Activated CD4-positive, alpha-beta T cell treated with anti-CD3 and anti-CD28 coated beads for 36 hours (primary cell): ENCODE data around the gene METAP1. TPM values are rescaled to one million over a fixed set of nuclear protein-coding genes. Genes with fewer than 3 reads are reported as not detected.
"Not testable (repeated sequence)": the region's sequence is repeated elsewhere in the genome, so short reads cannot be mapped to it uniquely, and the experiment has no call there.

Experiments
- ATAC-seq: fragments of 200-7000 bp; cut with Tn5 transposase; one replicate; pipeline ENCODE4 v1.10.0; 2021; ENCODE audit warnings: mild to moderate bottlenecking, moderate library complexity
- CTCF ChIA-PET: fragments of 350-600 bp; sonication (Branson Sonifier 250); formaldehyde crosslinking; loops from one replicate; lab custom pipeline; 2021; ENCODE audit warnings: antibody characterized with exemption; lab: Charles Lee
- POLR2A ChIA-PET: fragments of 350-600 bp; sonication (Branson Sonifier 250); formaldehyde crosslinking; loops from one replicate; lab custom pipeline; 2021; ENCODE audit warnings: antibody characterized with exemption, inconsistent platforms; lab: Charles Lee
- DNase-seq: peaks from one replicate; pipeline ENCODE4 v3.0.0-alpha.2; 2020
- H3K27ac Mint-ChIP-seq: one replicate; pipeline ENCODE4 v1.8.0; 2021; ENCODE audit warnings: mixed read lengths
- H3K27me3 Mint-ChIP-seq: one replicate; pipeline ENCODE4 v1.8.0; 2021; ENCODE audit warnings: mixed read lengths
- H3K36me3 Mint-ChIP-seq: one replicate; pipeline ENCODE4 v1.8.0; 2021; ENCODE audit warnings: low read depth, mixed read lengths
- H3K4me1 Mint-ChIP-seq: one replicate; pipeline ENCODE4 v1.8.0; 2021; ENCODE audit warnings: mixed read lengths
- H3K4me3 Mint-ChIP-seq: one replicate; pipeline ENCODE4 v1.8.0; 2021; ENCODE audit warnings: mild to moderate bottlenecking, moderate library complexity, mixed read lengths
- H3K9me3 Mint-ChIP-seq: one replicate; pipeline ENCODE4 v1.8.0; 2021; ENCODE audit warnings: low read depth, mixed read lengths
- intact Hi-C, 2 experiments: fragments of 100-400 bp; cut with DNase I in 1 of 2; cut with micrococcal nuclease in 1 of 2; formaldehyde crosslinking; loops; one replicate each; pipeline versions ENCODE4 v1.14.2 to v1.15.1; 2022 to 2024; cut with DNase I, micrococcal nuclease
- total RNA-seq, 2 experiments: library from RNA; stranded (reverse); gene quantifications; one replicate each; pipeline ENCODE4 v1.2.3, GENCODE V29; 2021

Gene METAP1
- total RNA-seq, 2 experiments from 2014 or later = 67.9 to 75.2 TPM

DNA sequence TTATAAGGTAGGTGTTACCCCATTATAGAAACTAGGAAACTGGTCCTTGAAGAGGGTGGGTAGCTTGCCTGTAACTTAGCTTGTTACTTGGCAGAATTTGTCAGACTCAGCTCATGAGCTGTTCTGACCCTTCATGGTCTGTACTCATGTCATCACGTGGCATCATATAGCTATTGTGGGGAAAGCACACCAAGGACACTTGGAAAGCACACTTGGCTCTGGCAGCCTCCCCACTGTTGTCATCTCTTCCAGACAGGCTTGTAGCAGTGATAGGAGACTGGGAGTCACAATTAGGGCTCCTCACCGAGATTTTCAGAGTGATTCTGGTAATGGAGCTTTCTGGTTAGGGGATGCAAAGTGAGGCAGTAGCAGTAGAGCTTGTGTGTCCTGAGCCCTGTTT lies 62.7 kb downstream of the METAP1 start:
- no peak for ATAC-seq
- H3K27ac Mint-ChIP-seq = no peak overlapping the region

DNA sequence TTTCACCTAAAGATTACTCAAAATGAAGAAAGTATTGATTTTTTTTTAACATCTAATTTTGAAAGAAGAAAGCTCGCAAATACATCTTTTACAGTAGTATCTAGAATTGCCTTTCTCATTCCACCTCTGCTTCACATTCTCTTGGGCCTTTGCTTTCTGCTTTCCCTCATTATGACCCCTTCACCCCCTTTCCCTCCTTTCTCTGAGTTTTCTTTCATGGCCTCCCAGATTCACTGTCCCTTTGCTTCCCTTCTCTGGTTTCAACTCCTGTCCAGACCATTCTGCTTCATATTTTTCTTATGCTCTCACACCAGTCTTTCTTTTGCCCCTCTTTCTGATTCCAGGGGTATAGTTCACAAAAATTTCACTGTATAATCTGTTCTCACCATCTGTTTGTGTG lies 64.0 kb downstream of the METAP1 start:
- Mint-ChIP-seq H3K27ac (no peak overlapping the region), H3K36me3 (peaks cover 38% of the 10 kb centered on the region), H3K4me3 (no peak overlapping the region), H3K27me3 (no peaks in the 10 kb centered on the region), H3K4me1 (peaks cover 20% of the 10 kb centered on the region), H3K9me3 (no peaks in the 10 kb centered on the region)
- DNase-seq = no peak
- ChIA-PET POLR2A (interaction anchor here (0.6 kb wide), 1 partner anchor 130 kb away, joined by 9 read pairs; no protein-coding TSS in a partner anchor), CTCF (interaction anchor here (0.8 to 3.4 kb wide), 2 partner anchors 64 to 286 kb away, joined by 3 to 12 read pairs; partner anchors contain the start of gene METAP1)
- intact Hi-C loops = loop anchor here in 1 of 2 experiments (5.0 to 10.0 kb wide), 4 partner anchors 405 to 915 kb away; partner anchors contain the start of genes RAP1GDS1, STPG2 and TSPAN5
- ATAC-seq = no peak

More for the DNA sequence above, 62.7 kb downstream of the METAP1 start:
- CTCF ChIA-PET = interaction anchor here (3.4 kb wide), 1 partner anchor 63 kb away, joined by 12 read pairs; the partner anchor contains the start of gene METAP1
- peaks cover 37% of the 10 kb centered on the region for H3K36me3 Mint-ChIP-seq
- H3K9me3 Mint-ChIP-seq = no peaks in the 10 kb centered on the region
- no peaks in the 10 kb centered on the region for H3K27me3 Mint-ChIP-seq
- intact Hi-C loops = loop anchor here in 1 of 2 experiments (5.0 to 10.0 kb wide), 4 partner anchors 403 to 913 kb away; partner anchors contain the start of genes RAP1GDS1, STPG2 and TSPAN5
- no peak overlapping the region for H3K4me3 Mint-ChIP-seq
- POLR2A ChIA-PET = no interaction called here
- H3K4me1 Mint-ChIP-seq = peaks cover 30% of the 10 kb centered on the region
- no peak for DNase-seq

DNA sequence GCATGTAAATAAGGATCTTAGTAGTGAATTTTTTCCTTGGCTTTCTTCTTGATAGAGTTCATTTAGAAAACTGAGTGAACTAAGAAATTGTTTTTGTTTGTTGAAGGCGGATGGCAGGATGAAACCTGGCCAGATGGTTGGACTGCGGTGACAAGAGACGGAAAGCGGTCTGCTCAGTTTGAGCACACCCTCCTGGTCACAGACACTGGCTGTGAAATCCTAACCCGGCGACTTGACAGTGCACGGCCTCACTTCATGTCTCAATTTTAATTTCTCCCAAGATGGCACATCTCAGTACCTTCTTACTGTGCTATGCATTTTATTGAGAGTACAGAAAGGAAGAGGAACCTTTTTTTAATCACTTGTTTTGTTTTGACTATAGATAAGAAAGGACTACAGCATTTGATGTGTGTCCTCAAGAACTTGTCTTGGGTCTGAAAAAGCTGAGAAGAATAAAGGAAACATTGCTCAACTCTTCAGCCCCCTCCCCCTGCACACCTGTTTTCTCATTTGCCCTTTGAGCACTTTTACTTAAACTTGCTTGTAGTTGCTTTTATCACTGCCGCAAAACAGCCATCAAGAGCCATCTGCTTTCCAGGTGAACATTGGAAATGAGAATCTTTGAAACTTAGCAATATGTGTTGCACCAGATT lies 65.7 kb downstream of the METAP1 start:
- intact Hi-C loops = no loop called here
- no peaks in the 10 kb centered on the region for H3K27me3 Mint-ChIP-seq
- H3K36me3 Mint-ChIP-seq = peaks cover 50% of the 10 kb centered on the region
- DNase-seq = no peak
- no peak overlapping the region for H3K4me3 Mint-ChIP-seq
- H3K27ac Mint-ChIP-seq = peak overlapping the region; percentile 3
- ATAC-seq = peak; percentile 33
- H3K9me3 Mint-ChIP-seq = peaks cover 3% of the 10 kb centered on the region
- ChIA-PET POLR2A (no interaction called here), CTCF (interaction anchor here (3.4 kb wide), 1 partner anchor 66 kb away, joined by 12 read pairs; the partner anchor contains the start of gene METAP1)
- peaks cover 5% of the 10 kb centered on the region for H3K4me1 Mint-ChIP-seq

DNA sequence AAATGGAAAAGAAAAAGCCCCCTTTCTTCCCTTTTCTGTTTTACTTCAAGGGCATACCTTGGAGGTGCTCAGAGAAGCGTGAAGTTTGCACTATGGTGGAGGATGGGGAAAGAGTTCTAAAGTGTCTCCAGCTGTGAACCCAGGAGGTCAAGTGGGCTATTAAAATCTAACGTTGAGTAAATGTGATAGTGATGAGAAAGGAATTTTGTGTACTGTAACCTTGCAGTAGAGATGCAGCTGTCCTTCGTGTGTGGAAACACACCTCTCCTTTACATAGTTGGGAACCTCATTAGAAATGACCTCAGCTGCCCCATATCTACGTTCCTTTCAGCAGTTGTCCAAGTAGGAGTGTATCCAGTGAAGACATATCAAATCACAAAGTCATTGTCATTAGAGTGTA lies 66.6 kb downstream of the METAP1 start:
- POLR2A ChIA-PET = no interaction called here
- H3K36me3 Mint-ChIP-seq = peaks cover 54% of the 10 kb centered on the region
- intact Hi-C loops = no loop called here

DNA sequence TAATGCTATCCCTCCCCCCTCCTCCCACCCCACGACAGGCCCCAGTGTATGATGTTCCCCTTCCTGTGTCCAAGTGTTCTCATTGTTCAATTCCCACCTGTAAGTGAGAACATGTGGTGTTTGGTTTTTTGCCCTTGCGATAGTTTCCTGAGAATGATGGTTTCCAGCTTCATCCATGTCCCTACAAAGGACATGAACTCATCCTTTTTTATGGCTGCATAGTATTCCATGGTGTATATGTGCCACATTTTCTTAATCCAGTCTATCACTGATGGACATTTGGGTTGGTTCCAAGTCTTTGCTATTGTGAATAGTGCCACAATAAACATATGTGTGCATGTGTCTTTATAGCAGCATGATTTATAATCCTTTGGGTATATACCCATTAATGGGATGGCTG lies 70.0 kb downstream of the METAP1 start:
- H3K4me1 Mint-ChIP-seq, H3K9me3 Mint-ChIP-seq, DNase-seq, H3K27ac Mint-ChIP-seq, POLR2A ChIA-PET, intact Hi-C loops, H3K4me3 Mint-ChIP-seq, H3K27me3 Mint-ChIP-seq, ATAC-seq: not testable (repeated sequence)
- H3K36me3 Mint-ChIP-seq = peaks cover 42% of the 10 kb centered on the region
- CTCF ChIA-PET = interaction anchor here (1.7 kb wide), 1 partner anchor 9 kb away, joined by 8 read pairs; no protein-coding TSS in a partner anchor

More for the DNA sequence above, 66.6 kb downstream of the METAP1 start:
- Mint-ChIP-seq H3K4me1 (peaks cover 3% of the 10 kb centered on the region), H3K9me3 (peaks cover 3% of the 10 kb centered on the region), H3K27ac (no peak overlapping the region), H3K27me3 (no peaks in the 10 kb centered on the region), H3K4me3 (no peak overlapping the region)
- CTCF ChIA-PET = interaction anchor here (0.6 kb wide), 1 partner anchor 16 kb away, joined by 3 read pairs; no protein-coding TSS in a partner anchor
- DNase-seq (no peak), ATAC-seq (no peak)

DNA sequence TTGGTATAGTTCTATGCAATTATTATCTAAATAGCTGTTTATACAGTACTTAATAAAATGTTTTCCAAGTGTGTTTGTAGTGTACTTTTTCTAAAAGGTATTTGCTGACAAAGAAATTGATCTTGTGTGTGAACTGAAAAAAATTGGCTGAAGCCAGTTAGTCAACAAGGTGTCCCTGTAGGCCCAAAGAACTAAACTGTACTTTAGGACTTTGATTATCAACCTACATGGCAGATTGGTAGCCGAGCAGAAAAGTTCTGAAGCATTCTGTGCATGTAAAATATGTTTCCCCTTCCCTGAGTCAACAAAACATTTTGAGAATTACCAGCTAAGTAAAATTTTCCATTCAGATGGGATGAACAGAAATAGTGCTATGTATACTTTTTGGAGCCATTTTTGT lies 72.1 kb downstream of the METAP1 start:
- CTCF ChIA-PET = interaction anchor here (1.9 kb wide), 1 partner anchor 12 kb away, joined by 10 read pairs; no protein-coding TSS in a partner anchor

DNA sequence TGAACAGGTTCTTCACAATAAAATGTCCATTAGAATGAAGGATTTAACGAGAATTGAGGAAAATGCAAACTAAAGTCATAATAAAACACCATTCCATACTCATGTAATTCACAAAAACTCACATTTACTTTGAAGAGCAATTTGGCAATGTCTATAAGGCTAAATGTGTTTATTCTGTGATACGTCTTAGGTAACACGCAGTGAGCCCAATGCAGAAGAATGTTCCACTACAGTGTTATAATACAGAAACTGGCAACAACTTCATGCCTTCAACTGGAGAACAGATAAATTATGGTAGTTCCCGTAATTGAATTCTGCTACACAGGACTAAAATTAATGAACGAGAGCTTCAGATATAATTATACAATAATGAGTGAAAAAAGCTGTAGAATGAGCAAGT lies 75.6 kb downstream of the METAP1 start:
- CTCF ChIA-PET = interaction anchor here (1.9 to 3.2 kb wide), 2 partner anchors 15 to 76 kb away, joined by 9 to 15 read pairs; partner anchors contain the start of gene METAP1
- H3K4me3 Mint-ChIP-seq = no peak overlapping the region
- intact Hi-C loops = no loop called here
- DNase-seq (no peak), ATAC-seq (no peak)
- no peaks in the 10 kb centered on the region for H3K27me3 Mint-ChIP-seq
- POLR2A ChIA-PET = no interaction called here
- no peak overlapping the region for H3K27ac Mint-ChIP-seq
- peaks cover 38% of the 10 kb centered on the region for H3K36me3 Mint-ChIP-seq
- no peaks in the 10 kb centered on the region for H3K9me3 Mint-ChIP-seq
- peaks cover 2% of the 10 kb centered on the region for H3K4me1 Mint-ChIP-seq

More for the DNA sequence above, 72.1 kb downstream of the METAP1 start:
- Mint-ChIP-seq H3K4me3 (no peak overlapping the region), H3K36me3 (peaks cover 38% of the 10 kb centered on the region), H3K4me1 (peaks cover 2% of the 10 kb centered on the region), H3K9me3 (peaks cover 3% of the 10 kb centered on the region), H3K27me3 (no peaks in the 10 kb centered on the region), H3K27ac (no peak overlapping the region)
- no peak for DNase-seq
- ATAC-seq = no peak
- intact Hi-C loops = no loop called here
- POLR2A ChIA-PET = interaction anchor here (0.6 kb wide), 1 partner anchor 496 kb away, joined by 3 read pairs; no protein-coding TSS in a partner anchor

DNA sequence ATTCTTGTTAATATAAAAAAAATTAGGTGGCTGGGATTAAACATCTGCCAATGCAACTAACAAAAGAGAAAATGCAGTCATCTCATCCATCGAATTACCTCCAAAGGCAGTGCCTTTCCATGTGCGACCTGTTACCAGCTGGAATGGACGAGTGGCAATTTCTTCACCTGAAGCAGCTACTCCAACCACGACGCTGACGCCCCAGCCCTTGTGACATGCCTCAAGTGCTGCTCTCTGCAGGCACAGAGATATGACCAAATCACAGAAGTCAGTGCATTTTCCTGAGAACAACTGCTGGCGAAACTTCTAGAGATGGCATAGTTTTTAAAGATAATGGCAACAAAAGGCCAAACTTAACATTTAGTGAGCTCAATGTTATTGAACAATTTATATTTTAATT lies 79.3 kb downstream of the METAP1 start:
- CTCF ChIA-PET = interaction anchor here (0.7 to 1.2 kb wide), 2 partner anchors 12 to 24 kb away, joined by 4 read pairs; no protein-coding TSS in a partner anchor
- no peaks in the 10 kb centered on the region for H3K27me3 Mint-ChIP-seq
- no peak overlapping the region for H3K27ac Mint-ChIP-seq
- no peak overlapping the region for H3K4me3 Mint-ChIP-seq
- no peaks in the 10 kb centered on the region for H3K9me3 Mint-ChIP-seq
- no peaks in the 10 kb centered on the region for H3K4me1 Mint-ChIP-seq
- peaks cover 48% of the 10 kb centered on the region for H3K36me3 Mint-ChIP-seq
- ATAC-seq (no peak), DNase-seq (no peak)
- POLR2A ChIA-PET = no interaction called here
- intact Hi-C loops = no loop called here

DNA sequence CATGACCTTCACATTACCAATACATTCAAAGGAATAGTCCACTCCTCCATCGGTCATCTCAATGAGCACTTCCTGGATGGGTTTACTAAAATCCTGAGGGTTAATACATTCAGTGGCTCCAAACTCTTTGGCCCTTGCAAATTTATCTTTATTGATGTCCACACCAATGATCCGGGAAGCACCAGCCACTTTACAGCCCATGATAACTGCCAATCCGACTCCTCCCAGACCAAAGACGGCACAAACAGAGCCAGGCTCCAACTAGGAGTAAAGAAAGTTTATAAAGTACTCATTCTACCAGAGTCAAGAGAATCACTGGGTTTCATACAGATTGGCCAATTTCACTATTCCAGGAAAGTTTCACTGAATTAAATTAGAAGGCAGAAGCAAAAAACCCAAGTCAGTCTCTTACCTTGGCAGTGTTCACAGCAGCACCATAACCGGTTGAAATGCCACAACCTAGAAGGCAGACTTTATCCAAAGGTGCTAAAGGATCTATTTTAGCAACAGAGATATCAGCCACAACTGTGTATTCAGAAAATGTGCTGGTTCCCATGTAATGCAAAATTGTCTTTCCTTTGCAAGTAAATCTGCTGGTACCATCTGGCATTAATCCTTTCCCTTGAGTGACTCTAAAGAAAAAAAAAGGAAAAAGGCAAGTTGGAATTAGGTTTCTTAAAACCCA lies 80.9 kb downstream of the METAP1 start:
- Mint-ChIP-seq H3K27me3 (no peaks in the 10 kb centered on the region), H3K27ac (no peak overlapping the region), H3K9me3 (no peaks in the 10 kb centered on the region), H3K4me1 (no peaks in the 10 kb centered on the region), H3K36me3 (peaks cover 61% of the 10 kb centered on the region), H3K4me3 (no peak overlapping the region)
- ATAC-seq (no peak), DNase-seq (no peak)
- intact Hi-C loops = no loop called here
- CTCF ChIA-PET = interaction anchor here (1.2 kb wide), 1 partner anchor 20 kb away, joined by 4 read pairs; no protein-coding TSS in a partner anchor
- POLR2A ChIA-PET = no interaction called here

DNA sequence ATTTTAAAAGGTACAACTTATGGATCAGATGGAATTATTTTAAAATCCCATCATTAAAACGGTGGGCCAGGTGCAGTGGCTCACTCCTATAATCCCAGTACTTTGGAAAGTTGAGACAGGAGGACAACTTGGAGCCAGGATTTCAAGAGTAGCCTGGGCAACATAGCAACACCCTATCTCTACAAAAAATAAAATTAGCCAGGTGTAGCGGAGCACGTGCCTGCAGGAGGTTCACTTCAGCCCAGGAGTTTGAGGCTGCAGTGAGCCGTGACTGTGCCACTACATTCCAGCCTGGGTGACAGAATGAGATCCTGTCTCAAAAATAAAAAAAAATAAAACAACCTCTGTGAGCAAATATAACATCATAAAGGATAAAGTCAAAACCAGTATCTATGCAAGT lies 81.7 kb downstream of the METAP1 start:
- H3K4me1 Mint-ChIP-seq = no peaks in the 10 kb centered on the region
- ChIA-PET POLR2A (no interaction called here), CTCF (no interaction called here)
- intact Hi-C loops = no loop called here
- H3K9me3 Mint-ChIP-seq = no peaks in the 10 kb centered on the region
- DNase-seq (no peak), ATAC-seq (no peak)
- H3K36me3 Mint-ChIP-seq = peaks cover 63% of the 10 kb centered on the region
- no peak overlapping the region for H3K27ac Mint-ChIP-seq
- H3K27me3 Mint-ChIP-seq = no peaks in the 10 kb centered on the region
- H3K4me3 Mint-ChIP-seq = no peak overlapping the region

DNA sequence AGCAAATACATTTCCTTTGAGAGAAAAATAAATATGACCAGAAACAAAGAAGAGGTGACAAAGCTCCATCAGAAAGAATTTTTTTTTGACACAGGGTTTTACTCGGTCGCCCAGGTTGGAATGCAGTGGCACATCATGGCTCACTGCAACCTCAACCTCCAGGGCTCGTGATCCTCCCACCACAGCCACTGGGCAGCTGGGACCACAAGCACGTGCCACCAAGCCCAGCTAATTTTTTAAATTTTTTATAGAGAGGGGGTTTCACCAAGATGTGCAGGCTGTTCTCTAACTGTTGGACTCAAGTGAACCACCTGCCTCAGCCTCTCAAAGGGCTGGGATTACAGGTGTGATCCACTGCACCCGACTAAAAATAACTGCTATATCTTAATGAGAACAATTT lies 82.8 kb downstream of the METAP1 start:
- no peaks in the 10 kb centered on the region for H3K9me3 Mint-ChIP-seq
- DNase-seq (no peak), ATAC-seq (no peak)
- intact Hi-C loops = no loop called here
- H3K27ac Mint-ChIP-seq = no peak overlapping the region
- ChIA-PET POLR2A (no interaction called here), CTCF (interaction anchor here (1.5 kb wide), 1 partner anchor 22 kb away, joined by 9 read pairs; no protein-coding TSS in a partner anchor)
- H3K27me3 Mint-ChIP-seq = no peaks in the 10 kb centered on the region
- H3K4me1 Mint-ChIP-seq = no peaks in the 10 kb centered on the region
- peaks cover 59% of the 10 kb centered on the region for H3K36me3 Mint-ChIP-seq
- H3K4me3 Mint-ChIP-seq = no peak overlapping the region
